ENCODE results near the gene CHI3L2. TPM values are rescaled to one million over a fixed set of nuclear protein-coding genes. Genes with fewer than 3 reads are reported as not detected.

CHI3L2 gene
- total RNA-seq, 1 experiment from 2014 or later = not detected

- in situ Hi-C loops (cut with HindIII; ENCODE audit: low sequenced_read_pairs) = no loop called here
Observed at GRCh38 chr1:111217183-111217910, 10.2 kb upstream of the CHI3L2 start.

GRCh38 chr1:111218701-111219556 lies 8.6 kb upstream of the CHI3L2 start:
- in situ Hi-C loops (cut with HindIII; ENCODE audit: low sequenced_read_pairs) = no loop called here
- no peak for DNase-seq (ENCODE audit: low spot score)

More at GRCh38 chr1:111217183-111217910, 10.2 kb upstream of the CHI3L2 start:
- no peak for DNase-seq (ENCODE audit: low spot score)

- no peak for DNase-seq (ENCODE audit: low spot score)
- in situ Hi-C loops (cut with HindIII; ENCODE audit: low sequenced_read_pairs) = no loop called here
Observed at GRCh38 chr1:111219557-111220286, 7.8 kb upstream of the CHI3L2 start.

GRCh38 chr1:111220302-111220890 lies 7.1 kb upstream of the CHI3L2 start:
- in situ Hi-C loops (cut with HindIII; ENCODE audit: low sequenced_read_pairs) = no loop called here
- DNase-seq (ENCODE audit: low spot score) = no peak

GRCh38 chr1:111221276-111221632 lies 6.3 kb upstream of the CHI3L2 start:
- no peak for DNase-seq (ENCODE audit: low spot score)
- in situ Hi-C loops (cut with HindIII; ENCODE audit: low sequenced_read_pairs) = no loop called here

GRCh38 chr1:111221633-111222291 lies 5.8 kb upstream of the CHI3L2 start:
- in situ Hi-C loops (cut with HindIII; ENCODE audit: low sequenced_read_pairs) = no loop called here
- no peak for DNase-seq (ENCODE audit: low spot score)

GRCh38 chr1:111222308-111223125 lies 5.0 kb upstream of the CHI3L2 start:
- in situ Hi-C loops (cut with HindIII; ENCODE audit: low sequenced_read_pairs) = no loop called here
- DNase-seq (ENCODE audit: low spot score) = peak; percentile 26

- DNase-seq (ENCODE audit: low spot score) = no peak
- in situ Hi-C loops (cut with HindIII; ENCODE audit: low sequenced_read_pairs) = no loop called here
Observed at GRCh38 chr1:111223126-111223685, 4.3 kb upstream of the CHI3L2 start.

GRCh38 chr1:111225091-111225490 lies 2.4 kb upstream of the CHI3L2 start:
- in situ Hi-C loops (cut with HindIII; ENCODE audit: low sequenced_read_pairs) = no loop called here
- DNase-seq (ENCODE audit: low spot score) = no peak

- in situ Hi-C loops (cut with HindIII; ENCODE audit: low sequenced_read_pairs) = no loop called here
- no peak for DNase-seq (ENCODE audit: low spot score)
Observed at GRCh38 chr1:111225717-111226400, 1.7 kb upstream of the CHI3L2 start.

- in situ Hi-C loops (cut with HindIII; ENCODE audit: low sequenced_read_pairs) = no loop called here
- DNase-seq (ENCODE audit: low spot score) = peak; percentile 6
Observed at GRCh38 chr1:111227851-111228747, 586 bp downstream of the CHI3L2 start.

GRCh38 chr1:111228748-111229126 lies 1.2 kb downstream of the CHI3L2 start:
- in situ Hi-C loops (cut with HindIII; ENCODE audit: low sequenced_read_pairs) = no loop called here
- DNase-seq (ENCODE audit: low spot score) = no peak

GRCh38 chr1:111232134-111232533 lies 4.6 kb downstream of the CHI3L2 start:
- DNase-seq (ENCODE audit: low spot score) = no peak
- in situ Hi-C loops (cut with HindIII; ENCODE audit: low sequenced_read_pairs) = no loop called here

- DNase-seq (ENCODE audit: low spot score) = no peak
- in situ Hi-C loops (cut with HindIII; ENCODE audit: low sequenced_read_pairs) = no loop called here
Observed at GRCh38 chr1:111234258-111234657, 6.7 kb downstream of the CHI3L2 start.

- in situ Hi-C loops (cut with HindIII; ENCODE audit: low sequenced_read_pairs) = no loop called here
- no peak for DNase-seq (ENCODE audit: low spot score)
Observed at GRCh38 chr1:111234866-111235265, 7.4 kb downstream of the CHI3L2 start.

GRCh38 chr1:111236379-111236778 lies 8.9 kb downstream of the CHI3L2 start:
- DNase-seq (ENCODE audit: low spot score) = no peak
- in situ Hi-C loops (cut with HindIII; ENCODE audit: low sequenced_read_pairs) = no loop called here

Measured in G401 (cell line).